Stimulated activated CD8-positive, alpha-beta memory T cell treated with anti-CD3 and anti-CD28 coated beads, Interleukin-2, amount 100 ng/mL, for 1 hour (primary cell): ENCODE results near the gene PSD2.

Source experiments
- DNase-seq, 2 donors: peaks; one replicate each; pipeline ENCODE4 v3.0.0-alpha.2; 2020; ENCODE audit warnings: low read depth in 2 of 2

Gene PSD2

DNA sequence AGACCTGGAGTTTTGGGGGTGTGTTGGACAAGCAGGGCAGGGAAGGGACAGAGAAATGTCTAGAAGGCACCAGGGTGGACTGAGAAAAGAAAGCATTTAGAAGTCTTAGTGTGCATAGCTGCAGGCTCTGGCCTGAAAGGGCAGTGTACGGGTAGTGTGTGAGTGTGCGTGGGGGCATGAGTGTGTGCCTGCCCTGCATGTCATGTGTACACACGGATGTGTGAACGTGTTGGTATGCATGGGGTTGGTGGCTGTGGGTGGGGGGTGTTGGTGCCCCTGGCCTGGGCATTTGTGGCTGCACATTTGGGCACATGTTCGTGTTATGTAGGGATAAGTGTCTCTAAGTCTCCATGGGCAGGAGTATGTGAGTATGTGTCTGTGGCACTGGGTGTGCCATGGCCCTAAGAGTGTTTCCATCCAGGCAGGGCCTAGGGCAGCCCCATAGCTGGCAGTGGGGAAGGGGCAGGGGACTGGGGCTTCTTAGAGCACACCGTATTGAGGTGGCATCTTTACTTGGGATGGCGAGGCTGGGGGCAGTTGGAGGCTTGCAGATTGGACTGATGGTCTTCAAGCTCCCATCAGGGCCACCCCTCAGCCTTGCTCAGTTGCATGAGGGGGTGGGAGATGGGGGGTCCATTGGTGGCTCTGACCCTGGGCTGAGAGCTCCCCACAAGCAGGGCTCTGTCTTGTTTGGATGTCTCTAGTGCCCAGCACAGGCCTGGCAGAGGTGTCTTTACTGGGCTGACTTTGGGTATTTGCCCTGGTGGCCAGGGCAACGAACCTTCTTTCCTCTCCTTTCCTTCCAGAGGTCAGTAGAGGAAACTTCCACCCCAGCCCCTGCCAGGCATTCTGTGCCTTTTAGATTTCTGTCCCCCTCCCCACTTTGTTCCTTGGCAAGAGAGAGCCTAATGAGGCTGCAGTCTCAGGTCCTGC is 15.0 kb downstream of the PSD2 start:
- DNase-seq = no peak

- no peak for DNase-seq
These were observed 15.6 kb downstream of the PSD2 start for GRCh38 chr5:139811274-139811607.

- DNase-seq = no peak
These were observed 16.7 kb downstream of the PSD2 start for GRCh38 chr5:139812323-139812722.

DNA sequence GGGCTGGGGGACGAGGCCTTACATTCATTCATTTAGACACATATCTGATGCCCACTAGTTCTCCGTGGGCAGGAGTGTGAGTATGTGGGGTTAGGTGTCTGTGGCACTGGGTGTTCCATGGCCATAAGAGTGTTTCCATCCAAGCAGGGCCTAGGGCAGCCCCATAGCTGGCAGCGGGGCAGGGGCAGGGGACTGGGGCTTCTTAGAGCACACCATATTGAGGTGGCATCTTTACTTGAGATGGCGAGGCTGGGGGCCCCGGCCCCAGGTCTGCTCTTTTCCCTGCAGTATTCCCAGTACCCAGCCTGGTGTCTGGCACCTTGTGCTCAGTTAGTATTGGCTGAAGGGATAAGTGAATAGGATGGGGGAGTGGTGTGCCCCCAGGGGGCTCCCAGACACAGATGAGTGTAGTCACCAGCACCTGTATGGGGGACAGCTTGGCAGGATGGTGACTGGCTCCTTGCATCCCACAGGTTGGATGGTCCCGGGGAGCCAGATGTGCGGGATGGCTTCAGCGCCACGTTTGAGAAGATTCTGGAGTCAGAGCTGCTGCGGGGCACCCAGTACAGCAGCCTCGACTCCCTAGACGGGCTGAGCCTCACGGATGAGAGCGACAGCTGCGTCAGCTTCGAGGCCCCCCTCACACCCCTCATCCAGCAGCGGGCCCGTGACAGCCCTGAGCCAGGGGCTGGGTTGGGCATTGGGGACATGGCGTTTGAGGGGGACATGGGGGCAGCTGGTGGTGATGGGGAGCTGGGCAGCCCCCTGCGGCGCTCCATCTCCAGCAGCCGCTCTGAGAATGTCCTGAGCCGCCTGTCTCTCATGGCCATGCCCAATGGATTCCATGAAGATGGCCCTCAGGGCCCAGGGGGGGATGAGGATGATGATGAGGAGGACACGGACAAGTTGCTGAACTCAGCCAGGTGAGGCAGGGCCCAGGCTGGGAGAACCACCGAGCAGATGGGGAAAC is 17.5 kb downstream of the PSD2 start:
- no peak for DNase-seq

DNA sequence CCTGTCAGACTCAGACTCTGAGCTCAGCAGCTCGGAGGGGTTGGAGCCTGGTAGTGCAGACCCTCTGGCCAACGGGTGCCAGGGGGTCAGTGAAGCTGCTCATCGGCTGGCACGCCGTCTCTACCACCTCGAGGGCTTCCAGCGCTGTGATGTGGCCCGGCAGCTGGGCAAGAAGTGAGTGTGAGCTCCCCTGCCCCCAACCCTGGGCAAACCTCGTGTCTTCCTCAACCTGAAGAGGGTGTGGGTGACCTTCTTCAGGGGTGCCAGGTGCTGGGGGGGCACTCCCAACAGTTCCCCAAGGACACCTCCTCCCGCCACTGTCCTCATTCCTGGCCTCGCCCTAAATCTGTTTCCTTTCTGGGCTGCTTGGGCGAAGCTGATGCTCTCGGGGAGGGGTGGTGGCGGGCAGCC is 18.6 kb downstream of the PSD2 start:
- DNase-seq = no peak

DNA sequence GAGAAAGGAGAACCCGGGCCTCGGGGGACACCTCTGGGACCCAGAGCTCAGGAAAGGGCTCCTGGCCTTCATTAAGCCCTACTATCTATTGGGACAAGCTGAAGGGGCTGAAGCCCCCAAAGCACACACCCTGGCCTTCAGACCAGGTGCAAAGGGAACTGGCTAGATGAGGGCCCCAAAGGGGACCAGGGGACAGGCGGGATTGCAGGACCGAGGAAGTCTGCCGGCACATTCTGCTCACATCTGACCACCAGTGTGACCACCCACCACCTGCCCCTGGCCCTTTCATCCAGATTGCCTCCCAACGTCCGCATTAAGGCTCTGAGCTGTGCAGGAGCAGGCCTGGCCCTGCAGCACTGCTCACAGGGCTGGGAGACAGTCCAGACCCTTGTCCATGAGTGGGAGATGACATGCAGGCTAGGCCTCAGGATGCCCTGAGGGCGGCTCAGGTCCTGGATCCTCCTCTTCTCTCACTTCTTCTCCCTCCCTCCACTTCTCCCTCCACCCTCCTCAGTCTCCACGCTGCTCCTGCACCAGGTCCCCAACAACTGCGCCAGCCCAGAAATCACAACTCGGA is 19.2 kb downstream of the PSD2 start:
- no peak for DNase-seq

DNA sequence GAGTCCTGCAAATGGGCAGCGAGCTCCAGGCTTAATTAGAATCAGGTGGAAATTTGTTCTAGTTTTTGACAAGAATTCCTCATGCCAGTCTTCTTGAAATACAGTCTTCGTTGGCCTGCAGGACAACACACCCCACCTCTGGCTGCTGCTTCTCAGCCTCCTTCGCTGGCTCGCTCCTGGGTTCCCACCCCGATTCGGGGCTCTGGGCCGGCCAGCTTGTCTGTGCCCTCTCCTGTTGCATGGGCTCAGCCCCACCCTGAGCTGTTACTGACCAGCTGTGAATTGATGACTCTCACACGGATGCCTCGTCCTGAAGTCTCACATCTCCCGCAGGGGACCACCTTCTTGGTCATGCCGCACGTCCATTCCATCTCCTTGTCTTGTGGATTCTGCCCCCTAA is 21.0 kb downstream of the PSD2 start:
- no peak for DNase-seq

- no peak for DNase-seq
These were observed 21.8 kb downstream of the PSD2 start for GRCh38 chr5:139817362-139817761.

- DNase-seq = no peak
These were observed 22.4 kb downstream of the PSD2 start for GRCh38 chr5:139817970-139818369.

DNA sequence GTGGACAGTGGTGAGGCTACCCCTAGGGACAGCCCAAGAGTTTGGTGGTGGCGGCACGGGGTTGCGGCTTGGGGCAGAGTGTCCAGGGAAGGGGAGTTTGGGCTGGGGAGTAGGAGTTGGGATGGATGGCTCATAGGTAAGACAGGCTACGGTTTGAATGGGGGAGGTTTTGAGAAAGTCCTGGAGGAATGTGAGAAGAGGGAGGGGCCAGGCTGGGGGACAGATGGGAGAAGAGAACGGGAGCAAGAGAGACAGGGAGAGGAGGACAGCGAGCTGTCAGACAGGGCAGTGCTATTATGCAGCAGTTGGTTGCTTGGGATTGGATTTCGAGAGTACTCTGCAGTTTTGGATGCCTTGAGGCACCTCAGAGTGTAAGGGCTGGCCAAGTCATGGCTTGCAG is 24.5 kb downstream of the PSD2 start:
- no peak for DNase-seq

DNA sequence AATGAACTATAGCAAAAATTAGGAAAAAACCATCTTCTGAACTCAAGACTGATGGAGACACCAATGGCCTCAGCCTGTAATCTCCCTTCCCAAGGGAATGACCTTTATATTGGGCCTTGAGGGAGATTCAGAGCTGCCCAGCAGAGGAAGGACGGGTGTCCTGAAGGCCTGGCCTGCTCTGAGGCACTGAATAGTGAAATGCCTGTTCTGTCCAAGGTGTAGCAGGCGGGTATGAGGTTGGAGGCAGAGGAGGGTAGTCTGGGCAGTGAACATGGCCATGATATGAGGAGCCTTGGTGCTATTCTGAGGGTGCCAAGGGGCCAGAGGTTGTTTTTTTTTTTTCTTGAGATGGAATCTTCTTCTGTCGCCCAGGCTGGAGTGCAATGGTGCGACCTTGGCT is 25.0 kb downstream of the PSD2 start:
- DNase-seq = no peak

GRCh38 chr5:139821806-139822552 is 26.4 kb downstream of the PSD2 start:
- DNase-seq = no peak

DNA sequence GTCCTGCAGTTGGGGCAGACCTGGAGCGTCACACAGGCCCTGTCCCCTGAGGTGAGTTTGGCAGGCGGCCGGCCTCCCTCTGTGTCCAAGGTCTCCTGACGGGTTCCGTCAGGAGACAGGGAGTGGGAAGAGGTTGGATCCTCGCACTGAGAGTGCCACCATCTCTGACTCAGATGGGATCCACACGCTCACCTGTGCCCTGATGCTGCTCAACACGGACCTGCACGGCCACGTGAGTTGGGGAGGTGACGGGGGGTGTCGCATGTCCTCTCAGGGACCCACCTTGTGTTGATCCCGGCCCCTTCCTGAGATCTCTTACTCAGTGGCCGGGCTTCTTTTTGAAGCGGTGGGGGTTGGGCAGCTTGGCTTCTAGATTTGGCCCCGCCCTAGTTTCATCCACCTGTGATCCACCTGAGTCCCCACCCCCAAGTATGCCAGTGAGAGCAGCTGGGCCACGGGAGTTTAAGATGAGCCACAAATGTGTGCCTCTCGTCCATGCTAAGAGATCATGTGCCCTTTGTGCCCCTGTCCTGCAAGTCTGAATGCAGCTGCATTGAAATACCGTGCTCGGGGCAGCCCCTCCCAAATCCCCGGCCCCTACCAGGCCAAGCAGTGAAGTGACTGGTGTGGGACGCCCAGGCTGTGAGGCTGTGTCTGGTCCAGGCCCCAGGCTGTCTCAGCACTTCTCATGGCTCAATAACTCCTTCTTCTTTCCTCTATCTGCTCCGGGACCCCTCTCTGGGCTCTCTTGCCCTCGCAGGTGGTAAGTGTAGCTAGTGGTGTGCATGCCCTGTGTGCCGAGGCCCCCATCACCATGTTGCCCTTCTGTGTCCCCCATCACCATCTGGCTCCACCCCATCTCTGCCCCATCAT is 27.2 kb downstream of the PSD2 start:
- no peak for DNase-seq

GRCh38 chr5:139823757-139824355 is 28.2 kb downstream of the PSD2 start:
- no peak for DNase-seq

GRCh38 chr5:139825690-139826089 is 30.1 kb downstream of the PSD2 start:
- no peak for DNase-seq

- no peak for DNase-seq
These were observed 32.7 kb downstream of the PSD2 start for GRCh38 chr5:139828207-139828895.

GRCh38 chr5:139829471-139829870 is 33.9 kb downstream of the PSD2 start:
- DNase-seq = no peak

DNA sequence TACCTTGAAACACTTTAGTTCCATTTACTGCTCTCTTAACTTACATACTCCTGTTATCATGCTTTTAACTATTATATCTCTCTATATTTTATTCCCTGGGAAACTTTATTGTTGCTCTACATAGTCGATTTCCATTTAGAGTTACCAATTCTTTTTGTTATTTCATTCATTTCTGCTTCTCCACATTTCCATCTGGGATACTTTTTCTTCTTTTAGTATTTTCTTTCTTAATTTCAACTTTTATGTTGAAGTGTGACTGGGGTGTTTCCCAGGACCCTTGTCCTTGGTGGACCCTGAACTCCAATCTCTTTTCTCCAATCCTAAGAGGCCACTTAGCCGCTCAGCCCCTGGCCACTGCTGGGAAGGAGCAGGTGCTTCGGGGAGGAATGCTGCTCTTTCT is 36.0 kb downstream of the PSD2 start:
- DNase-seq = no peak

- no peak for DNase-seq
These were observed 37.9 kb downstream of the PSD2 start for GRCh38 chr5:139833525-139833924.

DNA sequence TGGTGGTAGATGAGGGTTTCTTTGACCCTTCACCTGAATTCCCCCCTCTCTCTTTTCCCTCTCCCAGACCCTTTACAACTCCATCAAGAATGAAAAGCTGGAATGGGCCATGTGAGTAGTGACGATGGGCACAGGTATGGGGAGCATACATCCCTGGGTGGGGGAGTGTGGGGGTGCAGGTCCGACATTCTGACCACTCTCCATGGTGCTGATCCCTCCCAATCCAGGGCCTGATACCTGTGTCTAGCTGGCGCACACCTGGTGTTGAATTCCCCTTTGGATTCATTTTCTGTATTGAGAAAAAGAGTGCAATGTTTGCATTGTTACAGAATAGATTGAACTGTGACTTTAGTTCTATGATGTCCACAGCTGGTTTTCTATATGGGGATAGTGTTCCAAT is 40.0 kb downstream of the PSD2 start:
- DNase-seq = no peak
